ENCODE measurements around the gene SLC66A1.
"Not testable (repeated sequence)": the region's sequence is repeated elsewhere in the genome, so short reads cannot be mapped to it uniquely, and the experiment has no call there.

- TF ChIP-seq ARHGAP35 (IDR thresholded peaks at IDR 0.05; ENCODE audit: partially characterized antibody); SMC3 (conservative IDR thresholded peaks at IDR 0.05; ENCODE audit: insufficient read depth, low read depth, low read length); ESRRA (IDR thresholded peaks at IDR 0.05; ENCODE audit: borderline replicate concordance, low read depth); RFX5 (IDR thresholded peaks at IDR 0.05; ENCODE audit: low read depth, low read length); MYC (IDR thresholded peaks at IDR 0.05; ENCODE audit: low read depth, low read length); MYC (CRISPR knock-in tag; IDR thresholded peaks at IDR 0.05; ENCODE audit: borderline replicate concordance, low read depth); CTCF (IDR thresholded peaks at IDR 0.05 in 2 of 3, conservative IDR thresholded peaks at IDR 0.05 in 1 of 3; ENCODE audit: insufficient read depth in 2 of 3, low read depth in 1 of 3, low read length in 3 of 3); ZSCAN32 (CRISPR knock-in tag; IDR thresholded peaks at IDR 0.05); ATF1 (CRISPR knock-in tag; IDR thresholded peaks at IDR 0.05); ATF1 (tag; IDR thresholded peaks at IDR 0.05); CHD4 (IDR thresholded peaks at IDR 0.05; ENCODE audit: insufficient read depth, insufficient replicate concordance, low read depth, low read length, poor library complexity, severe bottlenecking); SMAD3 (CRISPR knock-in tag; conservative IDR thresholded peaks at IDR 0.05); USF2 (CRISPR knock-in tag; IDR thresholded peaks at IDR 0.05); EP300 (IDR thresholded peaks at IDR 0.05; ENCODE audit: low read length): not testable (repeated sequence)
Measured at GRCh38 chr1:19288324-19289241, 23.5 kb upstream of the SLC66A1 start, which contains the start of gene AKR7A3.

Data from K562 (cell line).